ENCODE measurements around the gene SPECC1L. TPM values are rescaled to one million over a fixed set of nuclear protein-coding genes. Genes with fewer than 3 reads are reported as not detected.

Gene SPECC1L
- total RNA-seq, 1 experiment from 2014 or later: 40.8 TPM

DNA sequence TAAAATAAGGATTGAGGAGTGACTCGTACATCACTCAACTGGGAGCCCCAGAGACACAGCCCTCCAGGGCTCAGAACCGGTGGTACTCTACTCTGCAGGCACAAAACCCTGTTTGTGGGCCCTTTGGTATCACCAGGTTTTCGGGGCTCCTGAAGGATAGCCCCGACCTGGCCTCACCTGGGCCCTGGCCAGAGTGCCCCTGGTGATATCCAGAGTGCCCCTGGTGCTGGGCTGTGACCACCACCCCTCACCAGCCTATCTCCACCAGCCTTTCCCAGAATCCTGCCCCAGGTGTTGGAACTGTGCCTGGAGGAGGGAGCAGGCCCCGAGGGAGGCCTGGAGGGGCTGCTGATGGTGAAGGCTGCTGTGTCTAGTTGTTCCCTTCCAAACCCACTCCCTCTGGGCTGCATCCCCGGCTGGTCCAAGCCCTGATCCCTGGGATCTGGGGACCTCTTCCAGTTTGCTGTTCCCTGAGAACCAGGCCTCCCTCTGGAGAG is 23.6 kb upstream of the SPECC1L start:
- Histone ChIP-seq H3K4me2 (ENCODE audit: low read length) (peak overlapping the region; percentile 24; the same call in 1 of the 2 replicates), H3K27ac (ENCODE audit: low read depth, low read length) (peak overlapping the region; percentile 55)
- DNase-seq (ENCODE audit: low read depth, low spot score): no peak

More for the DNA sequence above, 23.6 kb upstream of the SPECC1L start:
- H3K79me2 ChIP-seq (ENCODE audit: insufficient read depth, low read length): no peaks in the 10 kb centered on the region
- peak overlapping the region; percentile 3; the same call in 1 of the 2 replicates for H3K9ac ChIP-seq (ENCODE audit: low read length)
- H3K4me3 ChIP-seq (replicated peaks in 1 of 2; ENCODE audit: low read depth in 1 of 2, low read length in 2 of 2): no peak overlapping the region
- no peak overlapping the region for H2AFZ ChIP-seq (ENCODE audit: low read depth, low read length, poor library complexity, severe bottlenecking)
- POLR2A ChIA-PET: interaction anchor here (0.9 to 1.1 kb wide), 2 partner anchors 45 to 57 kb away, joined by 4 to 5 read pairs; no protein-coding TSS in a partner anchor
- TF ChIP-seq CEBPB (IDR thresholded peaks at IDR 0.05; ENCODE audit: low read depth): no peak
- TF ChIP-seq POLR2AphosphoS5 (IDR thresholded peaks at IDR 0.05; ENCODE audit: low read depth, low read length): no peak
- TF ChIP-seq, protein P1, sequence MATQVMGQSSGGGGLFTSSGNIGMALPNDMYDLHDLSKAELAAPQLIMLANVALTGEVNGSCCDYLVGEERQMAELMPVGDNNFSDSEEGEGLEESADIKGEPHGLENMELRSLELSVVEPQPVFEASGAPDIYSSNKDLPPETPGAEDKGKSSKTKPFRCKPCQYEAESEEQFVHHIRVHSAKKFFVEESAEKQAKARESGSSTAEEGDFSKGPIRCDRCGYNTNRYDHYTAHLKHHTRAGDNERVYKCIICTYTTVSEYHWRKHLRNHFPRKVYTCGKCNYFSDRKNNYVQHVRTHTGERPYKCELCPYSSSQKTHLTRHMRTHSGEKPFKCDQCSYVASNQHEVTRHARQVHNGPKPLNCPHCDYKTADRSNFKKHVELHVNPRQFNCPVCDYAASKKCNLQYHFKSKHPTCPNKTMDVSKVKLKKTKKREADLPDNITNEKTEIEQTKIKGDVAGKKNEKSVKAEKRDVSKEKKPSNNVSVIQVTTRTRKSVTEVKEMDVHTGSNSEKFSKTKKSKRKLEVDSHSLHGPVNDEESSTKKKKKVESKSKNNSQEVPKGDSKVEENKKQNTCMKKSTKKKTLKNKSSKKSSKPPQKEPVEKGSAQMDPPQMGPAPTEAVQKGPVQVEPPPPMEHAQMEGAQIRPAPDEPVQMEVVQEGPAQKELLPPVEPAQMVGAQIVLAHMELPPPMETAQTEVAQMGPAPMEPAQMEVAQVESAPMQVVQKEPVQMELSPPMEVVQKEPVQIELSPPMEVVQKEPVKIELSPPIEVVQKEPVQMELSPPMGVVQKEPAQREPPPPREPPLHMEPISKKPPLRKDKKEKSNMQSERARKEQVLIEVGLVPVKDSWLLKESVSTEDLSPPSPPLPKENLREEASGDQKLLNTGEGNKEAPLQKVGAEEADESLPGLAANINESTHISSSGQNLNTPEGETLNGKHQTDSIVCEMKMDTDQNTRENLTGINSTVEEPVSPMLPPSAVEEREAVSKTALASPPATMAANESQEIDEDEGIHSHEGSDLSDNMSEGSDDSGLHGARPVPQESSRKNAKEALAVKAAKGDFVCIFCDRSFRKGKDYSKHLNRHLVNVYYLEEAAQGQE (IDR thresholded peaks at IDR 0.05; ENCODE audit: low read depth): no peak
- TF ChIP-seq FOSL1 (IDR thresholded peaks at IDR 0.05; ENCODE audit: low read depth): no peak
- TF ChIP-seq ELF1 (IDR thresholded peaks at IDR 0.05; ENCODE audit: borderline replicate concordance, low read depth): no peak
- no peaks in the 10 kb centered on the region for H4K20me1 ChIP-seq (ENCODE audit: insufficient read depth)
- H3K27me3 ChIP-seq (ENCODE audit: insufficient read depth, low read length): no peaks in the 10 kb centered on the region
- intact Hi-C loops (cut with micrococcal nuclease): loop anchor here (1.0 kb wide), 1 partner anchor 57 kb away; no protein-coding TSS in a partner anchor
- no peaks in the 10 kb centered on the region for H3K36me3 ChIP-seq (ENCODE audit: control insufficient read depth in 1 of 2, insufficient read depth in 2 of 2, low read length in 2 of 2)
- ATAC-seq: peak; percentile 38
- no peaks in the 10 kb centered on the region for H3K9me3 ChIP-seq (ENCODE audit: control insufficient read depth in 1 of 2, insufficient read depth in 1 of 2, low read depth in 1 of 2, low read length in 2 of 2)
- no TSS peak for BruUV-seq (replicated peaks)
- peaks cover 24 to 35% of the 10 kb centered on the region in 2 experiments for H3K4me1 ChIP-seq (ENCODE audit: control insufficient read depth in 1 of 2, insufficient read depth in 2 of 2, low read length in 2 of 2)
- RAD21 ChIA-PET (ENCODE audit: low non-redundant PET in 1 of 2, low total read pairs in 2 of 2, uncharacterized antibody in 2 of 2, unreplicated experiment in 2 of 2): interaction anchor here (0.6 to 1.8 kb wide), 7 partner anchors 16 to 57 kb away, joined by 3 to 42 read pairs (median 4); no protein-coding TSS in a partner anchor
- no peaks in the 10 kb centered on the region for H3K9me2 ChIP-seq (ENCODE audit: insufficient read depth)
- CTCF ChIA-PET: interaction anchor here (0.6 to 3.5 kb wide), 10 partner anchors 16 to 262 kb away, joined by 3 to 95 read pairs (median 4); no protein-coding TSS in a partner anchor
